Measurements from ENCODE around the gene SCRN2.

The SCRN2 gene

DNA sequence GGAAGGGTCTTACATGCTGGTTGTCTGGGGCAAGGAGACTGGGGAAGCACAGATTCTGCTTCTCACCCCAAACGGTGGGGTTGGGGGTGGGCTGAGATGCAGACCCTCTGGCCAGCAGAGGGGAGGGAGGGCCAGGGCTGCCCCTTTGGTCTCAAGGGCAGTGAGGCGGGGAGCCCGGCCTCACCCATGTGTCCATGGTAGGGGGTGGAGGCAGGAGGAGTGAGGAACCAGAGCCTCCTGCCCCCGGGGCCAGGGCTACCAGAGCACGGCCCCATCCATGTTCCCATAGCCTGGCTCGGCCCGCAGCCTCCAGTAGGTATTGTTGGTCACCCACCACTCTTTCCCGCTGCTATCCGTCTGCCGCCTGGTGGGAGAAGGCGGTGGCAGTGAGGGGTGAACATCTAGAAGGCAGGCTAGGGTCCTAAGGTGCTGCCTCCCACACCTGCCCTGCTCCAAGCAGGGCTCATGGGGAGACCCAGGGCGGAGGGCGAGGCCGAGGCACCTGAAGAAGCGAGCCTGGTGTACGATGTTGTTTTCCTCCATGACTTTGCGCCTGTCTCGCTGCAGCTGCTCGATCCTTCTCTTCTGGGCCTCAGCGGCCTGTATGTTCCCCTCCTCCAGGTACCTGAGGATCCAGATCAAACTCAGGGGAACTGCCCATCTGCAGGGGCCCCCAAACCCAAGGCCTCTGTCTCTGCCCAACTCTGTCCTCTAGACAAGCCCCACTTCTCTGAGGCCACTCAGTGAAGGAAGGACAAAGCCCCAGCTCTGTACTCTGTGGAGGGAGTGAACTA lies 32.8 kb downstream of the SCRN2 start:
- in situ Hi-C loops (cut with MboI; ENCODE audit: low sequenced_read_pairs), result no loop called here

DNA sequence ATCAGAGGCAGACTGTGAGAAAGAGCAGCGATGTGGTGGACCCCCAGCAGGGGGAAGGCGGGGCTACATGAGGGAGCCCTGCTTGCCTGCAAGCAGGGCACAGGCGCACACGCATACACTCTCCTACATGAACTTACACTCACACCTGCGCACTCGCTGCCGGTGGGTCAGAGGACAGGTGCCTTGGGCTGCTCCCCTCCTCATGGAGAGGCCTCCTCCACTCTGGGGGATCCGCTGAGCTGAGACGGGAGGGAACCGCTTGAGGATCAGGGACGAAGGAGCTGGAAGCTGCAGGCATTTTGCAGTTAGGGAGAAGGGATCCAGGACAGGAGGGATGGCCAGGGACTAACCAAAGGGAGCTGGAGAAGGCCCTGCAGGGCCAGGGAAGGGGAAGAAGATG lies 33.7 kb downstream of the SCRN2 start:
- in situ Hi-C loops (cut with MboI; ENCODE audit: low sequenced_read_pairs), result no loop called here

DNA sequence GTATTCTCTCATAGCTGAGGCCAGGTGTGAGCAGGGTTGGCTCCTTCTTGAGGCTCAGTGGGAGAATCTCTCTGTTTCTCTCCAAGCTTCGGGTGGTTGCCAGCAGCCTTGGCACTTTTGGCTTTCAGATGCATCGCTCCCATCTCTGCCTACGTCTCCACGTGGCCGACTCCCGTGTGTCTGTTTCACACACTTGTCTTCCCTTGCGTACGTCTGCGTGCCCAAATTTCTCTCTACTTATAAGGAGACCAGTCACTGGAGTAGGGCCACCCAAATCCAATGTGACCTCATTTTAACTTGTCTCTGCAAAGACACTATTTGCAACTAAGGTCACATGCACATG lies 34.2 kb downstream of the SCRN2 start:
- in situ Hi-C loops (cut with MboI; ENCODE audit: low sequenced_read_pairs), result no loop called here

DNA sequence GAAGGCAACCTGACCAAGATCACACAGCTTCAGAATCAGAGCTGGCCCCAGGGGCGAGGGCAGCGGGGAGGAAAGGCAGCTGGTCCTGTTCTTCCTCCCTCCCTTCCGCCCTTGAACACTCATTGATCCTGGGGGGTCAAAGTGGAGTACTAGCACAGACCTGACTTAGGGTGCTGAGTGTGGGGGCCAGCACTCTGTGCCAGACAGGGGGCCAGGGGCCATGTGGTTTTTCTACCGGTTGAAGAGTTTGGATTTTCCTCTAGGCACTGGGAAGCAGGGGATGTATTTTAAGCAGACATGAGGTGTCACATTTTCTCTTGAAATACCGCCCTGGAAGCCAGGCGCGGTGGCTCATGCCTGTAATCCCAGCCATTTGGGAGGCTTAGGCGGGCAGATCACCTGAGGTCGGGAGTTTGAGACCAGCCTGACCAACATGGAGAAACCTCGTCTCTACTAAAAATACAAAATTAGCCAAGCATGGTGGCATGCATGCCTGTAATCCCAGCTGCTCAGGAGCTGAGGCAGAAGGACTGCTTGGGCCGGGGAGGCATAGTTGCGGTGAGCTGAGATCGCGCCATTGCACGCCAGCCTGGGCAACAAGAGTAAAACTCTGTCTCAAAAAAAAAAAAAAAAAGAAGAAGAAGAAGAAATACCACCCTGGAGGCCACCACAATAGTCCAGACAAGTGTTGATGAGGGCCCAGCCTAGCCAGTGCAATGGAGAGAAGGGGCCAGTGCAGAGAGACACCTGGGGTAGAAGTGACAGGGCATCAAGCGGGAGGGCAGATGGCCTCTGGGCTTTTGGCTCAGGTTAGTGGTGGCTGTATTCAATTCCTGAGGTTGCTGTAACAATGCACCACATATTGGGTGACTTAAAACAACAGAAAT lies 34.8 kb downstream of the SCRN2 start:
- in situ Hi-C loops (cut with MboI; ENCODE audit: low sequenced_read_pairs), result no loop called here

DNA sequence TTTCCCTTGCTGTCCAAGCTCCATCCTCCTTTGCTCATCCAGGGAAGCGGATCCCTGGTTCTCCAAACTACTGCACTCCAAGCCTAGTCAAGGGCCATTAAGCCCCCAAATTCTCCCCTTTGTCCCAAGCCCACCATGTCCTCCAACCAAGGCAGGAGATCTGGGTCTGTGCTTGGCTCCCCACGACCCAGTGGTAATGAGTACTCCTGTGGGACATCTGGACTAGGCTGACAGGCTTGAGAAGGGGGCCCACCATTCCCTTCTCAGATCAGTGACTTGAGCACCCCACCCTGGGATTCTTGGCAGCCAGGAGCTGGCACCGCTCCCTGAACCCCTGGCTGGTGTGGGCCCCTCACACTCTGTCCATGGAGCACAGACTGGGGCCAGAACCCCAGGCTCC lies 36.6 kb downstream of the SCRN2 start:
- in situ Hi-C loops (cut with MboI; ENCODE audit: low sequenced_read_pairs), result no loop called here

DNA sequence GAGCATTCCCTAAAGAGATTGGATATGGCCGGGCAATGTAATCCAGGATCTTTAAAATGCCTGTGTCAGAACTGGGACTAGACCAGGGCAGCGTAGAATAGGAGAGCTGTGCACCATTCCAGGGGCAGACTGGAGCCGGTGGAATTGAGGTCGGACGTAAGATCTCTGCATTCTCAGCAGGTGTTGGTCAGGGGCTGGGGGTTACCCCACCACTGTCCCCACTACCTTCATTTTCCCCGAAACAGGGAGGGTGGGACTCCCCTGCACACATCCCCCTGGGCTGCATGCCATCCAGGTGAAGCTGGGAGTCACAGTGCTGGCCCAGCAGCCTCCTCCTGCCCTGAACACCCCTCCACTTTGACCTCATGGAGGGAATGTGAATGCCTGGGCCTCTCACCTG lies 37.3 kb downstream of the SCRN2 start:
- in situ Hi-C loops (cut with MboI; ENCODE audit: low sequenced_read_pairs), result no loop called here

DNA sequence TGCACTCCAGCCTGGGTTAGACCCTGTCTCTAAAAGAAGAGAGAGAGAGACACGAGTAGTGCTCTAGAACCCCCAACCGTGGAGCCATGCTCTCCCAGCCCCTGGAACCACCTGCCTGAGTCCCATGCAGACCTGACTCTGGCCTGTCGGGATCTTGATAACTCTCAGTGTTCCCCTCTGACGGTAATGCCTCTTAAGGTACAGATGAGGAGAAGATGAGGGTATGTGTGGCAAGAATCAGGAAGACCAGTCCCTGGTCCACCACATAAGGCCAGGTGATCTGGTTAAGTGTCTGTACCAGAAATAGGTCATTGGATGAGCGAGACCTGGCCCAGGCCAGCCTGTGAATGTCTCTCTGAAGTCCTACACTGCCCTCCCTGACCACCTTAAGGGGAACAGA lies 37.9 kb downstream of the SCRN2 start:
- in situ Hi-C loops (cut with MboI; ENCODE audit: low sequenced_read_pairs), result no loop called here

DNA sequence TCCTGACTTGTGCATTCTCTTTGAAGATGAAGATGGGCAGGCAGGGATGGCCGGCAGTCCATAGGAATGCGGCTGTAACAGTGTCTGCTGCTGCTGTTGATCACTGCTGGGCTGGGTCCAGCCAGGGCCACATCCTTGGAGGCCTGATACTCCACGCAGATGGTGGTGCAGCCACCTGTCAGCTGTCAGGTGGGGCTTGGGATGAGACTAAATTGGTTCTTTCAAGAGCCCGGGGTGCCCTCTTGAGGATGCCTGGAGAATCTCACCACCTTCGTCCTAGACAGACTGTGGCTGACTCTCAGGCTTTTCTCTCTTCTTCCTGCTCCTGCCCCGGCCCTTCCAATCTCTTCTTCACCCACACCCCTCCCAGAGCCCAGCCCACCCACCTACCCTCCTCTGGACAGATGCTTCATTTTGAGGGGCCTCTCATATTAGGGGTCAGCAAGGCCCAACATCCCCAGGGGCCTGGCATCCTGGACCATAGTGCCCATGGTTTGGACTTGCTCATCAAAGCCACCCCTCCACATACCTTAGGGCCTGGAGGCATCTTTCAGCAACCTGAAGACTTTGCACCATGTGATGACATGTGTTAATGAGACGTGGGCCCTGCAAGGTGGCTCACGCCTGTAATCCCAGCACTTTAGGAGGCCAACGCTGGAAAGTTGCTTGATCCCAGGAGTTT lies 38.6 kb downstream of the SCRN2 start:
- in situ Hi-C loops (cut with MboI; ENCODE audit: low sequenced_read_pairs), result no loop called here

DNA sequence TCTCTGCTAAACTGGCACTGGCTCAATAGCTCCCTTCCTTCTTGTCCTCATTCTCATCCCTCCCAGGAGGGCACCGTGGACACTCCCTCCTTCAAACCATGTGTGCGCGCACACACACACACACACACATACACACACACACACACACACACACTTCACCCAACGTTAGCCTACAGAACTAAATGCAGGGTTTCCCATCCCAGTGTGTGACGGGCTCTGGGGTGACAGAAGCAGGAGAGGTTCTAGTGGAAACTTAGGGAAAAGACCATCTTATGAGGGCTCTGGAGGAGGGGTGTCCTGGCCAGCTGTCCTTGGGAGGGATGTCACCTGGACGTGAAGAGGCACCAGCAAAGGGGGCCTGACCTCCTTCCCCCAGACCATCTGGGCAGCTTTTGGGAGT lies 39.2 kb downstream of the SCRN2 start:
- in situ Hi-C loops (cut with MboI; ENCODE audit: low sequenced_read_pairs), result no loop called here

DNA sequence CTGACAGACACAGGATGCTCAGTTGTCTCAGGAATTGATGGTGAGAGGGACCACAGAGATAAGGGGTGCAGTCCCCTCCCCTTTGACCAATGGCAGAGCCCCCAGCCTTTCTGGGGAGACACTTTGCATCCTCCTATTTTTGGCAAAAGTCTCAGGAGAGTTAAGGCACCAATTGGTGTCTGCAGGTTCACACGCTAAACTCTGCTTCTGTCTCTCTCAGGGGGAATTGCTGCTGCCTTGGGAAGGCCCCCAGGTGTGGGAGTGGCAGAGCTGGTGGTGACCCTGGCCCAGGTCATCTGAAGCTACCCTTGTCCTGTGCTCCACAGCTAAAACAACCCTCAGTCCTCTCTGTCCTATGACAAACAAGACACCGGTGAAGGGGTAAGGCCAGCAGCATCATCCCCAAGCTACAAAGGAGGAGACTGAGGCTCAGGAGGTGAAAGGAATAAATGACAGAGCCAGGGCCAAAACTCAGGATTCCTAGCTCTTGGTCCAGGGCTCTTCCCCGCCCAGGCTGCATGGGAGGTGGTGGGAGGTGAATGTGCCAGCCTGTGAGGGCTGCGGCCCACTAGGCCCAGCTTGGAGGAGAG lies 39.8 kb downstream of the SCRN2 start:
- in situ Hi-C loops (cut with MboI; ENCODE audit: low sequenced_read_pairs), result no loop called here

DNA sequence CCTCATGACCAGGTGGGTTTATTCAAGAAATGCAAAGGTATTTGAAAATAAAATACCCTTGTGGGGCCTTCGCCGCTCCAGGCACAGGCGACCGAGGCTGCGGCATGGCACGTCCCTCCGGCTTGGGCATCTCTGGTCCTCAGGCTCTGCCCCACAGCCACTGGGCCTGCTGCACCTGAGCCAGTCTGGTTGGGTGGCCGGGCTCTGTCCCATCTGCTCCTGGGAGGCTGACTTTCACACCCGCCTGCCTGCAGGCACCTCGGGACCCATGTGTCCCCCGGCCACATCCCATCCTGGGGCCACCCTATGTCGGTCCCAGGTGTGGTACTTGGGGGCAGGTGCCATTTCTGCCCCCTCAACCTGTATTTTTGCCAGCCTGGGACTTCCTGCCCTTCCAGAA lies 40.4 kb downstream of the SCRN2 start:
- in situ Hi-C loops (cut with MboI; ENCODE audit: low sequenced_read_pairs), result no loop called here

DNA sequence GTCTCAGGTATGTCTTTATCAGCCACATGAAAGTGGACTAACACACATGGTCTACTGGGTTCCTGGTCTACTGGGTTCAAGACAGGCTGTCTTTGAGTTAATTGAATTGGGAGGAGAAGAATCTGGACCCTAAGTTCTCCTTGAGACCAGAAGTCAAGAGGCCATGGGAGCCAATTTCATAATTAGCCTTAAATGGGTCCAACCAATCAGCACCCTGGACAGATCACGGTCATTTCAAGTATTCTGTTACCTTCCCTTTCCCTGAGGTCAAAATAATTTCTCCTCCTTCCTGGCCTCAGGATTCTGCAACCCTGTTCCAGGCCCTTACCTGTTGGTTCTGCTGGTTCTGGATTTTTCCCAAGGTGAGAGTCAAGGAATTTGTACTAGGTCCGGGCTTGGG lies 43.3 kb downstream of the SCRN2 start:
- in situ Hi-C loops (cut with MboI; ENCODE audit: low sequenced_read_pairs), result no loop called here

DNA sequence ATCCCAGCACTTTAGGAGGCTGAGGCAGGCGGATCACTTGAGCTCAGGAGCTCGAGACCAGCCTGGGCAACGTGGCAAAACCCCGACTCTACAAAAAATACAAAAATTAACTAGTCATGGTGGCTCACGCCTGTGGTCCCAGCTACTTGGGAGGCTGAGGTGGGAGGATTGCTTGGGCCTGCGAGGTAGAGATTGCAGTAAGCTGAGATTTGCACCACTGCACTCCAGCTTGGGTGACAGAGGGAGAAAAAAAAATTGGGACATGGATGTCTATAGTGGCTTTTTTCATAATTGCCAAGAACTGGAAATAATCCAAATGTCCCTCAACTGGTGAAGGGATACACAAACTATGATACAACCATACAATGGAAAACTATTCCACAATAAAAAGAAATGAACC lies 48.1 kb downstream of the SCRN2 start:
- in situ Hi-C loops (cut with MboI; ENCODE audit: low sequenced_read_pairs), result no loop called here

DNA sequence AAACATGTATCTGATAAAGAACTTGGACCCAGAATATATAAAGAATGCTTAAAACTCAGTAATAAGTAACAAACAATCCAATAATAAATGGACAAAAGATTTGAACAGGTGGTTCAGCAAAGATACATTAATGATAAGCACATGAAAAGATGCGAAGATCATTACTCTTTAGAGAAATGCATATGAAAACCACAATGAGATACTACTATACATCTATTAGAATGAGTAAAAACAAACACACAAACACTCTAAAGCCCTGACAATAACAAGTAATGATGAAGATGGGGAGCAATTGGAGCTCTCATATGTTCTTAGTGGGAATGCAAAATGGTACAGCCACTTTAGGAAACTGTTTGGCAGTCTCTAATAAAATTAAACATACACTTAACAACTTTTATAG lies 48.6 kb downstream of the SCRN2 start:
- in situ Hi-C loops (cut with MboI; ENCODE audit: low sequenced_read_pairs), result no loop called here

DNA sequence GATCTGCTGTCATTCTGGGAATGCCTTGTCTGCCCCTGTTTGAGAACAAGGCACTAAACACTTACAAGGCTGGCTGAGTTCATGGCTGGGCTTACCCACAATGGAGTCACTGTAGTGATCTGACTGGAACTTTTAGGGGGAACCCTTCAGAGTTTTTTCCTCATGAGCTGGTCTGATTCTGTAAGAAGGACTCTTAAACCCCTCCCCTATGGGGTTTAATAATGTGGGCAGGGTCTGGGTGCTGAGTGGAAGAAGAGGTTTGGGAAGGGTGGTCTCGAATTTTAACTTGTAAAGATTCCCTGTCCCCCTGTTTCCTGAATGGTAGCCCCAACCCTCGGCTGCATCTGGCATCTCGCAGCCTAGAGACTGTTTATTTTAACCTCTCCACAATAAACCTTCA lies 50.0 kb downstream of the SCRN2 start:
- in situ Hi-C loops (cut with MboI; ENCODE audit: low sequenced_read_pairs), result no loop called here

DNA sequence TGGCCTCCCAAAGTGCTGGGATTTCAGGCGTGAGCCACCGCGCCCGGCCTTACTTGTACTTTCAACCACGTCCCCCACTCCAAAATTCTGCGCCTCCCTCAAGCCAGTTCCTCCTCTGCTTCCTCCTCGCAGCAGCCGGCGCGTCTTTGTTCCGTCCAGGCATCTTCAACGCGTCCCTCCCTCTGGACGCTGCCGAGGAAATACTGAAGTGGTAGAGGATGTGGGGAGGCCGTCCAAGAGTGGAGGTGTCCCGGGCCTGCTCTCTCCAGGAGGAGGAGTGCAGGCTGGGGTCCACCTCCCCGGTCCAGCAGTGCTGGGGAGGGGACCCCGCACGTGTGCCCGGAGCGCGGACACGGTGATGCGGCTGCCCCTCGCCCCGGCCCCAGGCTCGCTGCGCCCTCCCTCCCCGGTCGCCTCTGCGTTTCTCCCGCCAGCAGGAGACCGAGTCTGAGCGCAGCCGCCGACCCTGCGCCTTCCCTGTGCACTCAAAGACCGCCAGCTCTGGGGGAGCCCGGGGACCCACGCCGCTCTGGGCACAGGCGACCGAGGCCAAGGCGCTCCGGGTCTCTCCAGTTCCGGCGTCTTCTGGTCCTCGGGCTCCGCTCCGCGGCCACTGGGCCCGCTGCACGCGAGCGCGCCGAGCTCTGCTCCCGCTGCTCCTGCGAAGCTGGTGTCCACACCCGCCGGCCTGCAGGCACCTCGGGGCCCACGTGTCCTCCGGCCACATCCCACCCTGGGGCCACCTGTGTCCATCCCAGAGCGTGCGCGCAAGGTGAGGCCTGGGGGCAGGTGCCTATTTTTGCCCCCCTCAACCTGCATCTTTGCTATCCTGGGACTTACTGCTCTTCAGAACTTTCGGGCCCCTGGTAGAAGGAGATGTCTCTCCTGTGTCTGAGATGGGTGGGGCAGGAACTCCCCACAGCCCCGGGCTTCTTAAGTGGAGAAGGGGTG lies 51.2 kb downstream of the SCRN2 start:
- in situ Hi-C loops (cut with MboI; ENCODE audit: low sequenced_read_pairs), result no loop called here

Data from HL-60/S4 treated with phorbol 12-myristate 13-acetate at 8.2 ng/mL for 4 days and 3 days (cell line).